Measurements from ENCODE around the gene SLC16A10. TPM values are rescaled to one million over a fixed set of nuclear protein-coding genes. Genes with fewer than 3 reads are reported as not detected.

Gene SLC16A10
- total and polyA plus RNA-seq, 2 experiments from 2014 or later, result 19.9 to 34.1 TPM

DNA sequence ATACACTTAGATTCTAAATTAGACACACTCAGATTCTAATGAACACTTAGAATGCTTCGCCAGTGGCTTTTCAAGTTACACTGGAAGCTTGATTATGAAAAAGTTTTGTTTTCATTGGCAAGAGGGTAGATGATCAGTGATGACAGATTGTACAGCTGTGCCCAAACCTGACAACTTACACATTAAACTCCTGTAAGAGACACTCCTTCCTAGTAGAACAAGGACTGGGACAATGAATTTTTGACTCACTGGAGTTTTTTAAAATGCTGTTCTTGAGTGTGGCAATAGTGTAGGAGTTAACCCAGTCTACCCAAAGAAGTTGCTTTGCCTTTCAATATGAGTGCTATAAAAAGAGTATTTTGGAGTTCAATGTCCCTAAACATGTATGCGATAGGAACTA is 140.8 kb downstream of the SLC16A10 start:
- no peaks in the 10 kb centered on the region for H4K20me1 ChIP-seq (ENCODE audit: insufficient read depth, poor library complexity, severe bottlenecking)
- H3K27me3 ChIP-seq, result no peaks in the 10 kb centered on the region
- H3K36me3 ChIP-seq (replicated peaks; ENCODE audit: insufficient read depth, low read depth), result no peaks in the 10 kb centered on the region
- no peak overlapping the region for H3K27ac ChIP-seq
- no peak overlapping the region for H3K4me2 ChIP-seq
- no peaks in the 10 kb centered on the region for H3K9me2 ChIP-seq (replicated peaks; ENCODE audit: insufficient read depth)
- DNase-seq (ENCODE audit: low spot score), result no peak
- no peak overlapping the region for H2AFZ ChIP-seq
- H3K9me3 ChIP-seq (ENCODE audit: low read depth), result no peaks in the 10 kb centered on the region
- WGBS (ENCODE audit: low lambda C conversion rate, missing lambda C conversion rate), result 99% methylated on average over 2 of the region's 2 CpGs
- TF ChIP-seq, protein P1, sequence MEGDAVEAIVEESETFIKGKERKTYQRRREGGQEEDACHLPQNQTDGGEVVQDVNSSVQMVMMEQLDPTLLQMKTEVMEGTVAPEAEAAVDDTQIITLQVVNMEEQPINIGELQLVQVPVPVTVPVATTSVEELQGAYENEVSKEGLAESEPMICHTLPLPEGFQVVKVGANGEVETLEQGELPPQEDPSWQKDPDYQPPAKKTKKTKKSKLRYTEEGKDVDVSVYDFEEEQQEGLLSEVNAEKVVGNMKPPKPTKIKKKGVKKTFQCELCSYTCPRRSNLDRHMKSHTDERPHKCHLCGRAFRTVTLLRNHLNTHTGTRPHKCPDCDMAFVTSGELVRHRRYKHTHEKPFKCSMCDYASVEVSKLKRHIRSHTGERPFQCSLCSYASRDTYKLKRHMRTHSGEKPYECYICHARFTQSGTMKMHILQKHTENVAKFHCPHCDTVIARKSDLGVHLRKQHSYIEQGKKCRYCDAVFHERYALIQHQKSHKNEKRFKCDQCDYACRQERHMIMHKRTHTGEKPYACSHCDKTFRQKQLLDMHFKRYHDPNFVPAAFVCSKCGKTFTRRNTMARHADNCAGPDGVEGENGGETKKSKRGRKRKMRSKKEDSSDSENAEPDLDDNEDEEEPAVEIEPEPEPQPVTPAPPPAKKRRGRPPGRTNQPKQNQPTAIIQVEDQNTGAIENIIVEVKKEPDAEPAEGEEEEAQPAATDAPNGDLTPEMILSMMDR (IDR thresholded peaks at IDR 0.05; ENCODE audit: poor library complexity), result no peak
- TF ChIP-seq EZH2 (IDR thresholded peaks at IDR 0.05; ENCODE audit: borderline replicate concordance) (no peak), EZH2phosphoT487 (IDR thresholded peaks at IDR 0.05; ENCODE audit: low read depth, severe bottlenecking, unreplicated experiment) (no peak)
- no peak overlapping the region for H3K4me3 ChIP-seq
- H3K79me2 ChIP-seq, result no peaks in the 10 kb centered on the region
- H3K4me1 ChIP-seq (ENCODE audit: insufficient read depth), result no peaks in the 10 kb centered on the region

DNA sequence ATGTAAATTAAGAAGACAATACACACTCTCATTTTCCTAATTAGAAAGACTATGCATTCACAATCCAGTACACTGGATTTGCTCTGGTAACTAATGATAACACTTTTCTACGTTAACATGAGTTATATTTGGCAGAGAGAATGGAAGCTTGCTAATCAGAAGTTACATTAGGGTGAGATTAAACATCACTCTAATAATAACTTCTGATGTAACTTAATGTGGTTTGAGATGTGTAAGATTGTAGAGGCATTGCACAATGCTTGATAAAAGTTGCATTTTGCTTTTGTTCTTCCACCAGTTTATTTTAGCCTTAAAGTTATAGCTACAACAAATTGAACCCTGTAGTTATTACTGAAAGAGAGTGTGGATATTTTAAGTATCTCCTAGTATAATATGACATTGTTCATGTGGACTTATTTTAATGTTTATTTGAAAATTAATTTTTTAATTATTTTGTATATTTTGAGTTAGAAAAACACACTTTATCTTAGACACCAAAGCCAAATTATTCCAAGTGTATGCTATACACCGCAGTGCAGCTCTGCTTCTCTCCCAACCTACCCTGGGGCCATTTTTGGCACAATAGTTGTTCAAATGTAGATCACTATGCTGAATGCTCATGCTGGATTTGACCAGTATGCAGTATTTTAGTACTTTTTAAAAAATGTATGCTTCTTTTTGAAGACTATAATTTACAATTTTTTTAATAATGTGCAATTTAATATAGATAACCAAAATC is 143.2 kb downstream of the SLC16A10 start:
- no peak for TF ChIP-seq EZH2 (IDR thresholded peaks at IDR 0.05; ENCODE audit: borderline replicate concordance)
- TF ChIP-seq, protein P1 (IDR thresholded peaks at IDR 0.05; ENCODE audit: poor library complexity), result no peak
- no peak for TF ChIP-seq EZH2phosphoT487 (IDR thresholded peaks at IDR 0.05; ENCODE audit: low read depth, severe bottlenecking, unreplicated experiment)
- Histone ChIP-seq H3K9me3 (ENCODE audit: low read depth) (no peaks in the 10 kb centered on the region), H4K20me1 (ENCODE audit: insufficient read depth, poor library complexity, severe bottlenecking) (no peaks in the 10 kb centered on the region), H2AFZ (no peak overlapping the region), H3K4me3 (no peak overlapping the region), H3K27ac (no peak overlapping the region), H3K4me2 (no peak overlapping the region), H3K4me1 (ENCODE audit: insufficient read depth) (no peaks in the 10 kb centered on the region), H3K36me3 (replicated peaks; ENCODE audit: insufficient read depth, low read depth) (no peaks in the 10 kb centered on the region), H3K27me3 (no peaks in the 10 kb centered on the region), H3K79me2 (no peaks in the 10 kb centered on the region), H3K9me2 (replicated peaks; ENCODE audit: insufficient read depth) (no peaks in the 10 kb centered on the region)
- 82% methylated on average over 2 of the region's 2 CpGs for WGBS (ENCODE audit: low lambda C conversion rate, missing lambda C conversion rate)
- no peak for DNase-seq (ENCODE audit: low spot score)

DNA sequence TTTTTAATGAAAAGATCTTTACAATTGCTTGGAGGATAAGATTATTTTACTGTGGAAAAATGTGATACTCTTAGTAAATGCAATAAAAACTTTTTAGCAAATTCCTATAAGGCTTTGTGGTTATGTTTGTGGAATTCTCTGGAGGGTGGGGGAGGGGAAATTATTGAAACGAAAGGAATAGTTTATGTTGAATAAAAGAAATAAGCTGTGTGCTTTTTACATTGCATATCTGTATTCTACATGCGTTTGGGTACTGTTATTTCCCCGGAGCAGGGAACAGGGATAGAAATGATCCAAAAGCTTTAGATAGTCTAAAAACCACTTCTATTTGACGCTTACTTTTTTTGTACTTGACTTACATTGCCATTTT is 143.8 kb downstream of the SLC16A10 start:
- no peaks in the 10 kb centered on the region for H3K79me2 ChIP-seq
- H3K27me3 ChIP-seq, result no peaks in the 10 kb centered on the region
- no peaks in the 10 kb centered on the region for H3K36me3 ChIP-seq (replicated peaks; ENCODE audit: insufficient read depth, low read depth)
- no peaks in the 10 kb centered on the region for H4K20me1 ChIP-seq (ENCODE audit: insufficient read depth, poor library complexity, severe bottlenecking)
- no peak overlapping the region for H3K4me3 ChIP-seq
- 85% methylated on average over 4 of the region's 4 CpGs for WGBS (ENCODE audit: low lambda C conversion rate, missing lambda C conversion rate)
- H3K27ac ChIP-seq, result no peak overlapping the region
- H3K9me2 ChIP-seq (replicated peaks; ENCODE audit: insufficient read depth), result no peaks in the 10 kb centered on the region
- no peaks in the 10 kb centered on the region for H3K9me3 ChIP-seq (ENCODE audit: low read depth)
- DNase-seq (ENCODE audit: low spot score), result no peak
- no peak overlapping the region for H2AFZ ChIP-seq
- no peaks in the 10 kb centered on the region for H3K4me1 ChIP-seq (ENCODE audit: insufficient read depth)
- no peak overlapping the region for H3K4me2 ChIP-seq
- TF ChIP-seq EZH2 (IDR thresholded peaks at IDR 0.05; ENCODE audit: borderline replicate concordance) (no peak), EZH2phosphoT487 (IDR thresholded peaks at IDR 0.05; ENCODE audit: low read depth, severe bottlenecking, unreplicated experiment) (no peak)
- TF ChIP-seq, protein P1 (IDR thresholded peaks at IDR 0.05; ENCODE audit: poor library complexity), result no peak
